ENCODE data around the gene C2CD5. TPM values are rescaled to one million over a fixed set of nuclear protein-coding genes. Genes with fewer than 3 reads are reported as not detected.

Gene C2CD5
- total RNA-seq, 4 donors from 2014 or later, result 43.7 to 68.5 (median 46.8) TPM

DNA sequence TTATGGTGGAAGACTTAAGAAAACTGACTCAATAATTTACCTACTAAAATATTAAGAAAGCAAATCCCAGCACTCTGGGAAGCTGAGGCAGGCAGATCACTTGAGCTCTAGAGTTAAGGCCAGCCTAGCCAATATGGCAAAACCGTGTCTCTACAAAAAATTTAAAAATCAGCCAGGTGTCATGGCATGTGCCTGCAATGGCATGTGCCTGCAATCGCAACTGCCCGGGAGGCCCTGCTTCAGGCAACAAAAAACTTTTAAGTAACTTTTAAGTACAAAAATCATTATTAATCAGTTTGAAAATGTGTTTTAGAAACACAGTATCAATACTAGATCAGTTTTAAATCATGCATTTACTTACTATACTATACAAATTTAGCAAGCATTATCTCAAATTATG is 17.5 kb downstream of the C2CD5 start:
- Histone ChIP-seq H3K27ac (no peak overlapping the region), H3K27me3 (no peaks in the 10 kb centered on the region), H3K4me3 (no peak overlapping the region), H3K36me3 (peaks cover 0 to 40% (median 0%) of the 10 kb centered on the region in 3 donors), H3K9me3 (peaks cover 0 to 4% (median 0%) of the 10 kb centered on the region in 4 donors), H3K4me1 (no peaks in the 10 kb centered on the region)
- DNase-seq, result no peak
- TF ChIP-seq CTCF (IDR thresholded peaks at IDR 0.05), result no peak
- no peak for TF ChIP-seq POLR2A (IDR thresholded peaks at IDR 0.05)

DNA sequence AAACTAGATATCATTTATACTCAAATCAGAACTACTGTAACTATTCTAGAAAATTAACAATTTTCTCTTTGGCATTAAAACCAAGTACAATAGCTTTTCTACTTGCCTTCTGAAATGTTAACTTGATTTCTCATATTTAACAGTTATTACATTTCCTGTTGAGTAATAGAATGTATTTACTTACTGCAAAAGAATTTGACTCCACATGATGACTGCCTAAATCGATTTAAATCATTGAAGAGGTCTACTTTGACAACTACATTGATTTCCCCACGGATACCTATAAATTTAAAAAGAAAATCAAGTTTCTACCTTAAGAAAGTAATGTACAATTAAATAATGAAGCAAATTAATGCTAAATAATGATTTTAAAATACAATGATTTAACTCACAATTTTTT is 18.9 kb downstream of the C2CD5 start:
- H3K27me3 ChIP-seq, result no peaks in the 10 kb centered on the region
- H3K4me3 ChIP-seq, result no peak overlapping the region
- H3K4me1 ChIP-seq, result no peaks in the 10 kb centered on the region
- DNase-seq, result no peak
- no peak for TF ChIP-seq POLR2A (IDR thresholded peaks at IDR 0.05)
- no peak for TF ChIP-seq CTCF (IDR thresholded peaks at IDR 0.05)
- peaks cover 0 to 30% (median 0%) of the 10 kb centered on the region in 3 donors for H3K36me3 ChIP-seq
- H3K27ac ChIP-seq, result no peak overlapping the region
- no peaks in the 10 kb centered on the region for H3K9me3 ChIP-seq

GRCh38 chr12:22518998-22519397 is 25.3 kb downstream of the C2CD5 start:
- Histone ChIP-seq H3K36me3 (peaks cover 0 to 35% (median 0%) of the 10 kb centered on the region in 3 donors), H3K4me3 (no peak overlapping the region), H3K27me3 (no peaks in the 10 kb centered on the region), H3K4me1 (no peaks in the 10 kb centered on the region), H3K27ac (no peak overlapping the region), H3K9me3 (no peaks in the 10 kb centered on the region)
- TF ChIP-seq POLR2A (IDR thresholded peaks at IDR 0.05) (no peak), CTCF (IDR thresholded peaks at IDR 0.05) (no peak)
- no peak for DNase-seq

DNA sequence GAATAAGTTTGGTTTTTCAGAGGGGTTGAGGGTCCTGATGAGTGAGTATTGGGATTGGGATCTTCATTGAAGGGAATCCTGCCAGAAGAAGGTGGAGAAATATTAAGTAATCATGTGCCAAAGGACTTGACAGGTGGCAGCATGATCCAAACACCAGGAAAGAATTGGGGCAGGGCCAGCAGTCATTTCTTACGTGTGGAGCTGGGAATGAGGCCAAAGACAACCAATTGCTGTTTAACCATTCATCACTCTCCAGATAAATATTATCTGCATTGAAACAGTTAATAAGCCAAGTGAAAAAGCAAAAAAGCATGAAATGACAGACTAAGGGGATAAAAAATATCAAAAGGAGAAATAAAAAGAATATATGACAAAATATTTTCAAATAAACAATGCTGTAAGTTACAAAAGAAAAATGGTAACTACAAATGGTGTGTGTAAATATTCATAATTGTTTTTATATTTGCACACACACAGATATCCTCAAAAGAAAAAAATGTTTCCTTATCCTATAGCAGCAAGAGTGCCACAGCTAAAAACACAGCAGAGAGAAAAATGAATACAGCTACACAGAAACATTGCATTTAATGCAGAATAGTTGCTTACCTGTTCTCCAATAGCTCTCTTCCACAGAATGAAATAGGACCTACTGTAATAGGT is 26.2 kb downstream of the C2CD5 start:
- no peaks in the 10 kb centered on the region for H3K27me3 ChIP-seq
- H3K36me3 ChIP-seq, result peaks cover 0 to 27% (median 0%) of the 10 kb centered on the region in 3 donors
- H3K4me1 ChIP-seq, result no peaks in the 10 kb centered on the region
- H3K9me3 ChIP-seq, result no peaks in the 10 kb centered on the region
- no peak overlapping the region for H3K4me3 ChIP-seq
- no peak overlapping the region for H3K27ac ChIP-seq
- TF ChIP-seq POLR2A (IDR thresholded peaks at IDR 0.05) (no peak), CTCF (IDR thresholded peaks at IDR 0.05) (no peak)
- no peak for DNase-seq

- H3K4me3 ChIP-seq, result no peak overlapping the region
- DNase-seq, result no peak
- no peaks in the 10 kb centered on the region for H3K4me1 ChIP-seq
- H3K27ac ChIP-seq, result no peak overlapping the region
- no peak for TF ChIP-seq POLR2A (IDR thresholded peaks at IDR 0.05)
- no peak for TF ChIP-seq CTCF (IDR thresholded peaks at IDR 0.05)
- no peaks in the 10 kb centered on the region for H3K9me3 ChIP-seq
- H3K27me3 ChIP-seq, result no peaks in the 10 kb centered on the region
- H3K36me3 ChIP-seq, result peaks cover 0 to 29% (median 0%) of the 10 kb centered on the region in 3 donors
Measured at GRCh38 chr12:22514875-22515274, 29.5 kb downstream of the C2CD5 start.
